ENCODE data around the gene LCN6.
"Not testable (repeated sequence)": the region's sequence is repeated elsewhere in the genome, so short reads cannot be mapped to it uniquely, and the experiment has no call there.

The LCN6 gene

GRCh38 chr9:136748201-136748600 is at the start of gene LCN6:
Gene LCN6, minus strand, starts transcription at chr9:136748525. Its CDS starts 42 bp downstream, at chr9:136748483.
- DNase-seq (ENCODE audit: low read depth in 2 of 2): no peak

- not testable (repeated sequence) for DNase-seq (ENCODE audit: low read depth in 2 of 2)
Measured at GRCh38 chr9:136796775-136797347, 48.5 kb upstream of the LCN6 start.

GRCh38 chr9:136796238-136796774 is 48.0 kb upstream of the LCN6 start, which contains the start of gene CCDC183:
Gene CCDC183, plus strand, starts transcription at chr9:136796338. Its CDS starts 60 bp downstream, at chr9:136796398.
- no peak for DNase-seq (ENCODE audit: low read depth in 2 of 2)

- DNase-seq (ENCODE audit: low read depth in 2 of 2): no peak
Measured at GRCh38 chr9:136795000-136795348, 46.6 kb upstream of the LCN6 start.

GRCh38 chr9:136794281-136794999 is 46.1 kb upstream of the LCN6 start:
- no peak for DNase-seq (ENCODE audit: low read depth in 2 of 2)

GRCh38 chr9:136793086-136793946 is 45.0 kb upstream of the LCN6 start:
- DNase-seq (ENCODE audit: low read depth in 2 of 2): no peak

- no peak for DNase-seq (ENCODE audit: low read depth in 2 of 2)
Measured at GRCh38 chr9:136792321-136793085, 44.2 kb upstream of the LCN6 start.

- peak; percentile 43 to 53 for DNase-seq (ENCODE audit: low read depth in 2 of 2)
Measured at GRCh38 chr9:136791516-136792276, 43.4 kb upstream of the LCN6 start.

GRCh38 chr9:136790640-136791515 is 42.6 kb upstream of the LCN6 start, which contains the start of gene TMEM141:
Gene TMEM141, plus strand, starts transcription at chr9:136791344. Its CDS starts 27 bp downstream, at chr9:136791371.
- peak; percentile 99 to 100 for DNase-seq (ENCODE audit: low read depth in 2 of 2)

GRCh38 chr9:136789523-136789937 is 41.2 kb upstream of the LCN6 start:
- no peak for DNase-seq (ENCODE audit: low read depth in 2 of 2)

GRCh38 chr9:136788644-136789522 is 40.6 kb upstream of the LCN6 start:
- not testable (repeated sequence) for DNase-seq (ENCODE audit: low read depth in 2 of 2)

- DNase-seq (ENCODE audit: low read depth in 2 of 2): peak; percentile 32 to 61
Measured at GRCh38 chr9:136787690-136788400, 39.5 kb upstream of the LCN6 start.

GRCh38 chr9:136786983-136787382 is 38.7 kb upstream of the LCN6 start:
- not testable (repeated sequence) for DNase-seq (ENCODE audit: low read depth in 2 of 2)

- DNase-seq (ENCODE audit: low read depth in 2 of 2): no peak
Measured at GRCh38 chr9:136786451-136786850, 38.1 kb upstream of the LCN6 start.

GRCh38 chr9:136785565-136786355 is 37.4 kb upstream of the LCN6 start:
- DNase-seq (ENCODE audit: low read depth in 2 of 2): not testable (repeated sequence)

- no peak for DNase-seq (ENCODE audit: low read depth in 2 of 2)
Measured at GRCh38 chr9:136784997-136785361, 36.7 kb upstream of the LCN6 start.
